Right forelimb (tissue), 1 donor: ENCODE measurements around the gene MYO7A.

Experiments
- DNase-seq: peaks from one replicate; pipeline ENCODE4 v3.0.0-alpha.2; 2018

MYO7A gene

GRCh38 chr11:77147668-77148321, 19.7 kb downstream of the MYO7A start:
- DNase-seq: no peak

DNA sequence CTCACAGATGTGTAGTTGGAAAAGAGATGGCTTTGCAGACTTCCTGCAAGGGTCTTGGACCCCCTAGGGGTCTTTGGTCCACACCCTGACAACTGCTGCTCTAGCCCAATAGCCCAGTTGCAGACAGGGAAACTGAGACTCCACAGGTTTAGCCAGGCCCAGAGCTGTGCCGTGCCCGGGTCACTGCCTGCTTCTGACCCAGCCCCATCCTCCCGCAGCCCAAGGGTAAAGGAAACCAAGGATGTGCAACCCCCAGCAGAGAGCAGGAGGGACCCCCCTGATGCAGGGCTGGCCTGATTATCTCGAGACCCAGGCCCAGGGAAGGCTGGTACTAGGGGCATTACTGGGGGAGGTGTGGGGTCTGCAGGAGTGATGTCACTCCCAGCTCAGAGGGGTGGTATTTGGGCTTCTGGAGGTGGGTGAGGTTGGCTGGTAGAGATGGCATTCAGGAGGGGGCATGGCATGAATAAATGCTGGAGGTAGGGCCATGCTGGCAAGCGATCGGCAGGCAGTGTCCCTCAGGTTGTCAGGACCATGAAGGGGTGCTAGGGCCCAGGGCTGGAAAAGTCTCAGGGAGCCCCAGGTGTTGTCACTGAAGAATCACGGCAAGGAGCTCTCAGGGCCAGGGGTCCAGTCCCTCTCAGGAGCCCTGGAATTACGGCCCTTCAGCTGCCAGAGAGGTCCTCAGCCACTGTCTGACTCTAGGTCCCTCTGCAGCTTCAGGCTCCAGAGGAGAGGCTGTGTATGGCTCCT, 21.1 kb downstream of the MYO7A start:
- DNase-seq: no peak

DNA sequence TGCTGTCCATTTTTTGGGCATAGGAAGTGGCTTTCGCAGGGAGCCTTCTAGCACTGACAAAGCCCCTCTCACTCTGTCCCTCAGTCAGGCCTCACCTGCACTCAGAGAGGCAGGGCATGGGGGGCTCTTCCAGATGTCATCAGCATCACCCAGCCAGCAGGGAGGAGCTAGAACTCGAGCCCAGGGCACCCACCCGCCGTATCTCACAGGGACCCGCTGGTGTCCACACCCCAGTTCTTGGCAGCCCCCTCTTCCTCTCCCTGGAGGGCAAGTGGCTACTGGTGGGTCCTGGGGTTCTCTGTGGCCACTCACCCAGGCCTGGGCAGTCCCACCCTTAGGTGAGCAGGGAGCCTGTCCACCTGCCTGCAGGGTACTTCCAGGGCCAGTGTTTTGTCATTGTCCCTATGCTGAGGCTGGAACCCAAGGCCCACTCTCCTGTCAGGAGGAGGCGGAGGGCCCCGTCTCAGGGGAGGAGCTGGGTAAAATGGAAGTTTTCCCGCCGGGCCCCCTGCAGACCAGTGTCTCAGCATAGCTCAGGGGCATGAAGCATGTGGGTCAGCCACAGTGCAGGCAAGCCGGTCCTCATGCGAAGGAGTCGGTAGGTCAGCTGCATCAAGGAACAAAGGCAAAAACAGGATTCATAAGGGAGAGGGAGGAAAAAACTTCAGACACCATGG, 21.8 kb downstream of the MYO7A start:
- no peak for DNase-seq

DNA sequence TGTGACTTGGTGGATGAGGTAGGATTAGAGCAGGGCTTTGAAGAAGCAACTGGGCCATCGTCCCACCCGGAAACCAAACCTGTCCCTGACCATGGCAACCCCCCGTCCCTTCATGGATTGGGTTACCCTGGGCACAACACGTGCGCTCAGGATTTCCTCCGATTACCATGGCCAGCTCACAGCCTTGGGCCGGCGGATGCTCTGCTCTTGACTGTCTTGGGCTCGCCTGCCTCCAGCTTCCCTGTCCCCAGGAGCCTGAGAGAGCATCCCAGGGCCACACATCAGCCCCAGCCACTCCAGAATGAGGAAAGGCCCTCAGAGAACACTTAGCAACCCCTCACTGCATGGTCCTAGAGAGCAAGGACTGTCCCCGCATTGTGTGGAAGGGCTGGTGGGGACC, 22.8 kb downstream of the MYO7A start:
- DNase-seq: no peak

DNA sequence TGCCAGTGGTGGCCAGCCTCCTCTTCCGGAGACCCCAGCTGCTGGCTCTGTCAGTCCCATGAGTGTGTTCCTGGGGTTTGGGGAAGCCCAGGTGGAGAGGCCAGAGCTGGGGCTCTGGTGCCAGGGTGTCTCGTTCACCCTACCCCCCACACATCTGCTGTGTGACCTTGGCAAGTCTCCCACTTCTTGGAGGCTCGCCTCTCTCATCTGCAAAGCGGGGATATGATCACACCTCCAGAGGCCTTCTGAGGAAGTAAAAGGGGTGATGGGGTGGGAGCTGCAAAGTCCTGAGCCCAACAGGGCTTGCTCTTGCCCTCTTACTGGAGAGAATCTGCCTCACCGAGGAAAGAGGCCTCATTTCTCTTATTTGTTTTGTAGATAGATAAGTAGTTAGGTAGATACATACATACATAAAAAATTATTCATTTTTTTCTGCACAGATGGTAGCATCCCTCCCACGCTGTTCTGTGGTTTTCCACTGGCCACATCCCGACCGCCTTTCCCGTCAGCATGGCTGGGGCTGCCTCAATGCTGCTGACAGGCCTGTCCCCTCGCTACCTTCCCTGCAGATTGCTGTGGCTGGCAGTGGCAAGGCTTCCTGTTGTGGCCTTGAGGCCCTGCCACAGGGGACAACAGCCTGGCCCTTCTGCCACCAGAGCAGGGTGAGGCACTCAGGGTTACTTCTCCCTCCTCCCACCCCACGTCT, 23.9 kb downstream of the MYO7A start:
- no peak for DNase-seq

DNA sequence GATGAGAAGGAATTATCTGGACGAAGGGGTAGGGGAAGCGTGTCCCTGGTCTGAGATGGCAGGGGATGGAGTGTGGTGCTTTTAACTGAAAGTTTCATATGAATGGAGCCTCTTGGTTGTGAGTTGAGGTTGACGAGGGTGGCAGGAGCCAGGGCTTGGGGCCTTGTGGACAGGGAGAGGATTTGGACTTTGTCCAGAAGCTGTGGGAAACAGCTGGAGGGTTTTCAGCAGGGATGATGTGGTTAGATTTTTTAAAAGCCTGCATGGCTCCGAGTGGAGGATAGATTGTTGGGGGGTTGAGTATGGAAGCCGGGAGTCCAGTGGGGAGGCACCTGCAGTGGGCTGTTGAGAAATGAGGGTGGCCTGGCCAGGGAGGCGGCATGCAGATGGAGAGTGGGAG, 24.8 kb downstream of the MYO7A start:
- no peak for DNase-seq

DNA sequence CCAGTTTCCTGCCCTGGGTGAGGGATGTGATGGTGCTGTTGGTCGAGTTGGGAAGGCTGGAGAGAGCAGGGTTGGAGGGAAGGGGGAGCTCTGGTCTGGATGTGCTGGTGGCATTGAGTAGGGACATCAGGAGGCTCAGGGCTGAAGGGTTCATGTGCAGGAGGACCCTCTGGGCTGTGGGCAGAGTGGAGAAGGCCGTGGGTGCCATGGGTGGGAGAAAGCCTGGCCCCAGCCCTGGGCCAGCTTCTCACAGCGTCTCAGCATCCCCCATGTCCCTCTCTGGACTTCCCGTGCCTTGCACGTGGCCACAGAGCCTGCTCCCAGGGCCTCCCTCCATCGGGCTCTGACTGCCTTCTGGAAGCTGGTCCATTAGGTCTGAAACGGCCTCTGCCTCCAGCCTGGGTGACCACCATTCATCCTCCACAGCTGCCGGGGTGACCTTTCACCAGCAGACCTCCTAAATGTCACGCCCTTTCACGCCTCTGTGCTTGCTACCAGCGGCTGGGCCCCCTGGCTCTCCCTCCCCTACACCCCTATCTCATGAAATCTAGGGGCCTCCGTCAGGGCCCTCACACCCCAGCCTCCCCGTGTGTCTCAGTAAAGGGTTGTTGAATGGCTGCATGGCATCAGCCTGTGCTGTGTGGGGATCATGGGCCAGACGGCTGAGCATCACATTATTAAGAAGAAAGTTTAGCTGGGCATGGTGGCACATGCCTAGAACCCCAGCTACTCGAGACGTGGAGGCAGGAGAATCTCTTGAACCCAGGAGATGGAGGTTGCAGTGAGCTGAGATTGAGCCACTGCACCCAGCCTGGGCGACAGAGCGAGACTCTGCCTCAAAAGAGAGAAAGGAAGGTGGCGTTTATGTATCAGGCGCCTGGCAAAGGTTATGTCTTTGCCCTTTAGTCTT, 25.5 kb downstream of the MYO7A start:
- DNase-seq: no peak

- peak; percentile 67 for DNase-seq
Observed at GRCh38 chr11:77154381-77155081, 26.5 kb downstream of the MYO7A start.

- DNase-seq: no peak
Observed at GRCh38 chr11:77155082-77155475, 27.0 kb downstream of the MYO7A start.

DNA sequence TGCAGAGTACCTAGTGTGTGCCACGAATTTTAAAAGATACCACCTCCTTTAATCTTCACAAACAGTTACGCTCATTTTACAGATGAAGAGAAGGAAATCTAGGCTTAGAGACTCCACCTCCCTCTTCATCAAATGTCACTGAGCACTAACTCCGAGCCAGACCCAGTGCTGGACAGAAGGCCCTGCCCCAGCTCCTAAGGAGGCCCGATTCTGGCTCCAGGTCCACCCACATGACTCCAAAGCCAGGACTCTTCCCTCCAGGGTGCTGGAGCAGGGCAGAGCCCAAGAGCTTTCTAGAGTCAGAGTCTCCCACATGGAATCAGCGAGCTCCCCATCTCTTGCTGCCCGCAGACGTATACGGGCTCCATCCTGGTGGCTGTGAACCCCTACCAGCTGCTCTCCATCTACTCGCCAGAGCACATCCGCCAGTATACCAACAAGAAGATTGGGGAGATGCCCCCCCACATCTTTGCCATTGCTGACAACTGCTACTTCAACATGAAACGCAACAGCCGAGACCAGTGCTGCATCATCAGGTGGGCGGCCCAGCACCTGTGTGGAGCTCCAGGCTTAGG, 27.6 kb downstream of the MYO7A start:
- DNase-seq: no peak

DNA sequence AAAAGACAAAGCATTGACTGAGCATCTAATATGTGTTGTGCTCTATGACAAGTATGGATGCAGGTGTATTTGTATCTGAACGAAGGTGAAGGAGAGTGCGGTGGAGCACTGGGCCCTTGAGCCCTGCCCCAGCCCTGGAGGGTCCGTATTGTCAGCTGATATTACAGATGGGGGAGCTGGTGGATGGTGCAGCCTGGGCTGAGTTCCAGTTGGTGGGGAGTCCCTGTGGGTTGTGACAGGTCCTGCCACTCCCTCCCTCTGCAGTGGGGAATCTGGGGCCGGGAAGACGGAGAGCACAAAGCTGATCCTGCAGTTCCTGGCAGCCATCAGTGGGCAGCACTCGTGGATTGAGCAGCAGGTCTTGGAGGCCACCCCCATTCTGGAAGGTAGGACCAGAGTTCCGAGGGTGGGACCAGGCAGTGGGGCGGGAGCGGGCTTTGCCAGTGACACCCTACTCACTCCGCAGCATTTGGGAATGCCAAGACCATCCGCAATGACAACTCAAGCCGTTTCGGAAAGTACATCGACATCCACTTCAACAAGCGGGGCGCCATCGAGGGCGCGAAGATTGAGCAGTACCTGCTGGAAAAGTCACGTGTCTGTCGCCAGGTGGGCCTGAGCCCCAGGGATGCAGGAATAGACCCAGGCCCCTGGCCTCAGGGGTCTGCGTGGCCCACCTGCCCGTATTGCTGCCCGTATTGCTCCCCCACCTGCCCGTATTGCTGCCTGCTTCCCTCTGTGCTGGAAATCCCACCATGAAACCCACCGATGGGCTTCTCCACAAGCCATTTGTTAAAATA, 28.6 kb downstream of the MYO7A start:
- DNase-seq: no peak

DNA sequence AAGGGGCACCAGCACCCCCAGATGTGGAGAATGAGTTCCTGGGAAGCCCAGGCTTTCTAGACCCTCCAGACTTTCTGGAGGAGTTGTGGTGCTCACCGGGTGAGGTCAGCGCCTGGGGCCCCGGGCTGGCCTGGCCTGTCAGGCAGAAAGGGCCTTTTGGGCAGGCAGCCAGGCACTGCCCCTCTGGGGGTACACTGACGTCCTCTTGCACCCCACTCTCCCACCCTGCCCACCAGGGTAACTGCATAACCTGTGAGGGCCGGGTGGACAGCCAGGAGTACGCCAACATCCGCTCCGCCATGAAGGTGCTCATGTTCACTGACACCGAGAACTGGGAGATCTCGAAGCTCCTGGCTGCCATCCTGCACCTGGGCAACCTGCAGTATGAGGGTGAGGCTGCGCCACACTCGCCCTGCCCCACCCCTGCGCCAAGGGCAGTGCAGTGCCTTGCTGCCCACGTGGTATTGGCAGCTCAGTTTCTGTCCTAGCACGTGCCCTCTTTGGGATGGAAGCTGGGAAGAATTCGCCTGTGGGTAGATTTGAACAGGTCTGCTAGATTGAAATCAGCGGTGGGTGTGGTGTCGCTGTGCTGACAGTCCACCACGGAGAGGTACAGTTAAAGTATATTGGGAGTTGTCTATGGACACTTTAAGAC, 30.1 kb downstream of the MYO7A start:
- no peak for DNase-seq

- no peak for DNase-seq
Observed at GRCh38 chr11:77159219-77159936, 31.3 kb downstream of the MYO7A start.

- DNase-seq: no peak
Observed at GRCh38 chr11:77159937-77160495, 32.0 kb downstream of the MYO7A start.

GRCh38 chr11:77163271-77163670, 35.2 kb downstream of the MYO7A start:
- no peak for DNase-seq

DNA sequence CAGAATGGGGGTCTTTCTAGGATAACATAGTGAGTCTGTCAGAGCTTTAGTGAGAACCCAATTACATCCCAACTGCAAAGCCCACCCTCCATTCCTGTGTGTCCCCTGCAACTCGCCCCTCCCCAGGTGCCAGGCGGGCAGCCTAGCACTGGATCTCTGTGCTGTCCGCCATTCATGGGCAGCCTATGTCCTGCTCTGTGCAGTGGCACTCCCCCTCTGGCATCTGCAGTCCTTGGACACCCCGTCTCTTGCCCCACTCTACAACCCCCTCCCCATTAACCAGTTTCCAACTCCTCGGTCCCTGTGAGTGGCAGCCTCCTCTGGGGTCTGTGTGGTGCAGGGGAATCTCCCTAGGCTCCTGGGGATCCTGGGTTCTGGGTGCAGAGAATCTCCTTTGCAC, 37.0 kb downstream of the MYO7A start:
- DNase-seq: no peak

DNA sequence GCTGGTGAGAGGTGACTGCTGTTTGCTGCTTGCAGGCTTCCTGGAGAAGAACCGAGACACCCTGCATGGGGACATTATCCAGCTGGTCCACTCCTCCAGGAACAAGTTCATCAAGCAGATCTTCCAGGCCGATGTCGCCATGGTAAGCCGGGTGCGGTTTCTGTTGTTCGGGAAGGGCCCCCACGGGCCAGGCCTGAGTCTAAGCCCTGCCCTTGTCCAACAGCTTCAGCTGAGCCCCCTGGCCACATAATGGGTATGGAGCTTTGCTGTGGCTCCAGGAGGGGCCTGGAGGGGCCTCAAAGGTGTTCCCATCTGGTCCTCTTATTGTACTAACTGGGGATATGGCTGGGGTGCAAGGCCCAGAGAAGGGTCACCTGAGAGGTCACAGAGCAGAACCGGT, 38.0 kb downstream of the MYO7A start:
- DNase-seq: no peak

GRCh38 chr11:77167111-77167626, 39.1 kb downstream of the MYO7A start:
- DNase-seq: no peak

GRCh38 chr11:77167791-77168190, 39.7 kb downstream of the MYO7A start:
- no peak for DNase-seq
